Placental epithelial cell (primary cell): ENCODE results near the gene ENKUR. TPM values are rescaled to one million over a fixed set of nuclear protein-coding genes. Genes with fewer than 3 reads are reported as not detected.

ENCODE experiments used
- small RNA-seq: library from RNA; depleted of rRNA; stranded (forward); fragments of <200 nt; gene quantifications from one replicate; pipeline ENCODE3, GENCODE V24; 2012
- total RNA-seq: library from RNA; depleted of rRNA; stranded (reverse); fragments of >200 nt; gene quantifications from 2 replicates; pipeline ENCODE4 v1.2.3, GENCODE V29; 2012

Gene ENKUR, protein sequence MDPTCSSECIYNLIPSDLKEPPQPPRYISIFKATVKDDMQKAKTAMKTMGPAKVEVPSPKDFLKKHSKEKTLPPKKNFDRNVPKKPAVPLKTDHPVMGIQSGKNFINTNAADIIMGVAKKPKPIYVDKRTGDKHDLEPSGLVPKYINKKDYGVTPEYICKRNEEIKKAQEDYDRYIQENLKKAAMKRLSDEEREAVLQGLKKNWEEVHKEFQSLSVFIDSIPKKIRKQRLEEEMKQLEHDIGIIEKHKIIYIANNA
- total RNA-seq, result 0.39 and 1.1 TPM in 2 replicates

GRCh38 chr10:25015828-25016375 lies at the start of gene ENKUR:
Gene ENKUR, minus strand, starts transcription at chr10:25016158. Its CDS starts 222 bp downstream, at chr10:25015936.

GRCh38 chr10:25016376-25017153 lies 607 bp upstream of the ENKUR start, which contains the start of gene THNSL1:
Gene THNSL1, plus strand, starts transcription at chr10:25016612. Its CDS starts 6,612 bp downstream, at chr10:25023224.

GRCh38 chr10:24952143-24952706 lies 63.7 kb downstream of the ENKUR start, which contains the start of gene PRTFDC1:
Gene PRTFDC1, minus strand, starts transcription at chr10:24952606. Its CDS starts 31 bp downstream, at chr10:24952575.

Small RNA genes lying within 50 kb of the gene (small RNA-seq; reads per million reads assigned to genes)
- gene AL512598.1, result 0.17 reads per million

Other genes with a start within 250 kb of the ENKUR start
- gene PRTFDC1, start 63.6 kb downstream of the ENKUR start, total RNA-seq, result 14.7 and 15.7 TPM in 2 replicates
- 2.2 and 4.7 TPM in 2 replicates for gene THNSL1, start 454 bp upstream of the ENKUR start, total RNA-seq
- gene GPR158, start 158.8 kb upstream of the ENKUR start, total RNA-seq, result under 0.01 and 0.11 TPM in 2 replicates